ENCODE measurements around the gene YIPF7. TPM values are rescaled to one million over a fixed set of nuclear protein-coding genes. Genes with fewer than 3 reads are reported as not detected.

The YIPF7 gene
- total RNA-seq, 4 donors from 2014 or later = not detected

DNA sequence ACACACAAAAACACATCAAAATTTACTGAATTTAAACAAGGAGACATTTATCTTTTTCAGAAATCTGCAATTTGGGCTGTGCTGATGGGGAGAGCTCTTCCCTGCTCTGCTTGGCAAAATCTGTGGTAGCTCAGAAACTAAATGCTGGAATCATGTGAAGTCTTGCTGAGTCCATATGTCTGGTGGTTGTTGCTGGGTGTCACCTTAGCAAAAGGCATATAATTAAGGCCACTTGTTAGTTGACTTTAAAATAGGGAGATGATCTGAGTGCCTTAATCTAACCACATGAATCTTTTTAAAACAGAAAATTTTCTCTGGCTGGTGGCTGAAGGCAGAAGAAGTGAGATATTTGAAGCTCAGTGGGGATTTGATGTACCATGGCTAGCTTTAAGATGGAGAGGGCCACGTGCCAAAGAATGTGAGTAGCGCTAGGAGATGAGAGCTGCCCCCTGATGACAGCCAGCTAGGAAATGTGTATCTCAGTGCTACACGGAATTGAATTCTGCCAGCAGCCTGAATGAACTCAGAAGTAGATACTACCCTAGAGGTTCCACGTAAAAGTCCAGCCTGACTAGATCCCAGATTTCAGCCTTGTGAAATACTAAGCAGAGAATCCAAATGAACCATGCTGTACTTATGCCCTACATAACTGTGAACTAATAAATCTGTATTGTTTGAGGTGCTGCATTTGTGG, 19.2 kb upstream of the YIPF7 start:
- H3K4me1 ChIP-seq = no peaks in the 10 kb centered on the region
- H3K27ac ChIP-seq = no peak overlapping the region
- no peak overlapping the region for H3K4me3 ChIP-seq
- H3K36me3 ChIP-seq = no peaks in the 10 kb centered on the region
- H3K9me3 ChIP-seq = no peaks in the 10 kb centered on the region
- no peak for ATAC-seq
- TF ChIP-seq POLR2AphosphoS5 (IDR thresholded peaks at IDR 0.05) (no peak), POLR2A (IDR thresholded peaks at IDR 0.05) (no peak), EP300 (IDR thresholded peaks at IDR 0.05) (no peak)
- TF ChIP-seq, protein P1, sequence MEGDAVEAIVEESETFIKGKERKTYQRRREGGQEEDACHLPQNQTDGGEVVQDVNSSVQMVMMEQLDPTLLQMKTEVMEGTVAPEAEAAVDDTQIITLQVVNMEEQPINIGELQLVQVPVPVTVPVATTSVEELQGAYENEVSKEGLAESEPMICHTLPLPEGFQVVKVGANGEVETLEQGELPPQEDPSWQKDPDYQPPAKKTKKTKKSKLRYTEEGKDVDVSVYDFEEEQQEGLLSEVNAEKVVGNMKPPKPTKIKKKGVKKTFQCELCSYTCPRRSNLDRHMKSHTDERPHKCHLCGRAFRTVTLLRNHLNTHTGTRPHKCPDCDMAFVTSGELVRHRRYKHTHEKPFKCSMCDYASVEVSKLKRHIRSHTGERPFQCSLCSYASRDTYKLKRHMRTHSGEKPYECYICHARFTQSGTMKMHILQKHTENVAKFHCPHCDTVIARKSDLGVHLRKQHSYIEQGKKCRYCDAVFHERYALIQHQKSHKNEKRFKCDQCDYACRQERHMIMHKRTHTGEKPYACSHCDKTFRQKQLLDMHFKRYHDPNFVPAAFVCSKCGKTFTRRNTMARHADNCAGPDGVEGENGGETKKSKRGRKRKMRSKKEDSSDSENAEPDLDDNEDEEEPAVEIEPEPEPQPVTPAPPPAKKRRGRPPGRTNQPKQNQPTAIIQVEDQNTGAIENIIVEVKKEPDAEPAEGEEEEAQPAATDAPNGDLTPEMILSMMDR (IDR thresholded peaks at IDR 0.05) = no peak
- H3K27me3 ChIP-seq = no peaks in the 10 kb centered on the region
- WGBS, 2 donors (ENCODE audit: low coverage in 1 of 2) = 63 to 75% methylated on average over 3 to 4 of the region's 4 CpGs

DNA sequence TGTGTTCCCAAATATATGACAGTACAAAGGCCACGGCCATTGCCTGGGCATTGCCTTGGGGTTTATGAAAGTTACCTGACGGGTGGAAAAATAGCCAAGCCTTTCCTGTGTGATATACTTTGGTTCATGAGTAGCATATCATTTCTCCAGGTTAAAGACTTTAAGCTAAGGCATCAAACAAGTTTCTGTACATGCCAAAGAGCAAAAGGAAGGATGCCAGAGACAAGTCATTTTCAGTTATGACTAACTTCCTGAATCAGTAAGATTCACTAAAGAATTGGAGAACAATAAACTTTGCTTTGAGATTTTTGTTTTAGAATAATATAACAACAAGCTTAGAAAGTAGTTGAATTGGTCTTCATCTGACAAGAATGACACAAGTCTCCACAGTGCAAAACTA, 17.1 kb upstream of the YIPF7 start:
- H3K4me3 ChIP-seq = no peak overlapping the region
- H3K36me3 ChIP-seq = no peaks in the 10 kb centered on the region
- 47 to 56% methylated on average over 2 of the region's 2 CpGs for WGBS, 2 donors (ENCODE audit: low coverage in 1 of 2)
- no peak for ATAC-seq
- no peaks in the 10 kb centered on the region for H3K9me3 ChIP-seq
- no peak for TF ChIP-seq POLR2AphosphoS5 (IDR thresholded peaks at IDR 0.05)
- no peak for TF ChIP-seq EP300 (IDR thresholded peaks at IDR 0.05)
- TF ChIP-seq, protein P1 (IDR thresholded peaks at IDR 0.05) = no peak
- TF ChIP-seq POLR2A (IDR thresholded peaks at IDR 0.05) = no peak
- H3K27me3 ChIP-seq = no peaks in the 10 kb centered on the region
- H3K4me1 ChIP-seq = no peaks in the 10 kb centered on the region
- no peak overlapping the region for H3K27ac ChIP-seq

GRCh38 chr4:44663539-44664263, 12.3 kb upstream of the YIPF7 start:
- no peak for ATAC-seq

GRCh38 chr4:44662623-44663005, 11.2 kb upstream of the YIPF7 start:
- ATAC-seq = no peak
- TF ChIP-seq POLR2A (IDR thresholded peaks at IDR 0.05) = no peak
- WGBS, 2 donors (ENCODE audit: low coverage in 1 of 2) = 41 to 45% methylated on average over 2 of the region's 2 CpGs
- H3K4me1 ChIP-seq = no peaks in the 10 kb centered on the region
- H3K27me3 ChIP-seq = no peaks in the 10 kb centered on the region
- no peak overlapping the region for H3K27ac ChIP-seq
- H3K9me3 ChIP-seq = no peaks in the 10 kb centered on the region
- no peak overlapping the region for H3K4me3 ChIP-seq
- no peaks in the 10 kb centered on the region for H3K36me3 ChIP-seq

More at GRCh38 chr4:44663539-44664263, 12.3 kb upstream of the YIPF7 start:
- no peaks in the 10 kb centered on the region for H3K27me3 ChIP-seq
- no peaks in the 10 kb centered on the region for H3K4me1 ChIP-seq
- H3K4me3 ChIP-seq = no peak overlapping the region
- no peaks in the 10 kb centered on the region for H3K9me3 ChIP-seq
- TF ChIP-seq POLR2AphosphoS5 (IDR thresholded peaks at IDR 0.05) (no peak), POLR2A (IDR thresholded peaks at IDR 0.05) (no peak), EP300 (IDR thresholded peaks at IDR 0.05) (no peak)
- TF ChIP-seq, protein P1 (IDR thresholded peaks at IDR 0.05) = no peak
- WGBS, 2 donors (ENCODE audit: low coverage in 1 of 2) = 70% methylated on average over 3 of the region's 20 CpGs; no CpG with 5 or more reads in 1 of the 2 donors
- no peaks in the 10 kb centered on the region for H3K36me3 ChIP-seq
- H3K27ac ChIP-seq = no peak overlapping the region

DNA sequence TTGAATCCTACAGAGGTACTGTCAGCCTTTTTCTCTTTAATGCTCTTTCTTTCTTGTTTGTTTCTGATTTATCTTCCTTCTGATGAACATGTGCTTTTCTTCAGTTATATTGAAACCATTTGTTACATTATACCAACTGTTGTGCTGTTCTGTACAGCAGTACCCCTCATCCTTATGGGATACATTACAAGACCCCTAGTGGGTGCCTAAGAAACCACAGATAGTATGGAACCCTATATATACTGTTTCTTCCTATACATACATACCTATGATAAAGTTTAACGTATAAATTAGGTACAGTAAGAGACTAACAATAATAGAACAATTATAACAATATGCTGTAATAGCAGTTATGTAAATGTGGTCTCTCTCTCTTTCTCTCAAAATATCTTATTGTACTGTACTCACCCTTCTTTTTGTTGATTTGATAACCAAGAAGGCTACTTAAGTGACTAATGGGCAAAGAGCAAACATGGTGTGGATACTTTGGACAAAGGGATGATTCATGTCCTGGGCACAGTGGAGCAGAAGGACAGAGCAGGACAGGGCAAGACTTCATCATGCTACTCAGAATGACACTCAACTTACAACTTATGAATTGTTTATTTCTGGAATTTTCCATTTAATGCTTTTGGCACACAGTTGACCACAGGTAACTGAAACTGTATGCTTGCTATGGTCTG, 10.7 kb upstream of the YIPF7 start:
- no peak overlapping the region for H3K4me3 ChIP-seq
- H3K36me3 ChIP-seq = no peaks in the 10 kb centered on the region
- H3K4me1 ChIP-seq = no peaks in the 10 kb centered on the region
- TF ChIP-seq POLR2A (IDR thresholded peaks at IDR 0.05) (no peak), EP300 (IDR thresholded peaks at IDR 0.05) (no peak), POLR2AphosphoS5 (IDR thresholded peaks at IDR 0.05) (no peak)
- TF ChIP-seq, protein P1 (IDR thresholded peaks at IDR 0.05) = no peak
- ATAC-seq = no peak
- H3K27me3 ChIP-seq = no peaks in the 10 kb centered on the region
- H3K27ac ChIP-seq = no peak overlapping the region
- WGBS, 2 donors (ENCODE audit: low coverage in 1 of 2) = 75 to 83% methylated on average over 1 of the region's 1 CpG
- H3K9me3 ChIP-seq = no peaks in the 10 kb centered on the region
